ENCODE results near the gene CD6.

Gene CD6

GRCh38 chr11:61056981-61057380 is 85.5 kb downstream of the CD6 start:
- no peak for TF ChIP-seq TAF1 (IDR thresholded peaks at IDR 0.05; ENCODE audit: borderline replicate concordance, insufficient read depth, low read length)
- TF ChIP-seq REST (IDR thresholded peaks at IDR 0.05; ENCODE audit: insufficient read depth in 1 of 2, low read depth in 2 of 2, low read length in 2 of 2): no peak
- no peak for TF ChIP-seq SIN3A (IDR thresholded peaks at IDR 0.05; ENCODE audit: borderline replicate concordance, insufficient read depth, low read length)
- no peak for TF ChIP-seq POLR2AphosphoS5 (IDR thresholded peaks at IDR 0.05; ENCODE audit: low read depth, low read length)
- no peak for TF ChIP-seq FOXP2 (optimal IDR thresholded peaks at IDR 0.05; ENCODE audit: borderline replicate concordance, extremely low read depth, extremely low read length, insufficient read depth)

GRCh38 chr11:61057615-61058014 is 86.1 kb downstream of the CD6 start:
- no peak for TF ChIP-seq POLR2AphosphoS5 (IDR thresholded peaks at IDR 0.05; ENCODE audit: low read depth, low read length)
- TF ChIP-seq SIN3A (IDR thresholded peaks at IDR 0.05; ENCODE audit: borderline replicate concordance, insufficient read depth, low read length): no peak
- TF ChIP-seq REST (IDR thresholded peaks at IDR 0.05; ENCODE audit: insufficient read depth in 1 of 2, low read depth in 2 of 2, low read length in 2 of 2): no peak
- no peak for TF ChIP-seq FOXP2 (optimal IDR thresholded peaks at IDR 0.05; ENCODE audit: borderline replicate concordance, extremely low read depth, extremely low read length, insufficient read depth)
- no peak for TF ChIP-seq TAF1 (IDR thresholded peaks at IDR 0.05; ENCODE audit: borderline replicate concordance, insufficient read depth, low read length)

- no peak for TF ChIP-seq SIN3A (IDR thresholded peaks at IDR 0.05; ENCODE audit: borderline replicate concordance, insufficient read depth, low read length)
- no peak for TF ChIP-seq REST (IDR thresholded peaks at IDR 0.05; ENCODE audit: insufficient read depth in 1 of 2, low read depth in 2 of 2, low read length in 2 of 2)
- no peak for TF ChIP-seq POLR2AphosphoS5 (IDR thresholded peaks at IDR 0.05; ENCODE audit: low read depth, low read length)
- TF ChIP-seq FOXP2 (optimal IDR thresholded peaks at IDR 0.05; ENCODE audit: borderline replicate concordance, extremely low read depth, extremely low read length, insufficient read depth): no peak
- TF ChIP-seq TAF1 (IDR thresholded peaks at IDR 0.05; ENCODE audit: borderline replicate concordance, insufficient read depth, low read length): no peak
These were observed 87.2 kb downstream of the CD6 start for GRCh38 chr11:61058583-61059259.

- TF ChIP-seq FOXP2 (optimal IDR thresholded peaks at IDR 0.05; ENCODE audit: borderline replicate concordance, extremely low read depth, extremely low read length, insufficient read depth) (no peak), REST (IDR thresholded peaks at IDR 0.05; ENCODE audit: insufficient read depth in 1 of 2, low read depth in 2 of 2, low read length in 2 of 2) (no peak), POLR2AphosphoS5 (IDR thresholded peaks at IDR 0.05; ENCODE audit: low read depth, low read length) (no peak), SIN3A (IDR thresholded peaks at IDR 0.05; ENCODE audit: borderline replicate concordance, insufficient read depth, low read length) (no peak), TAF1 (IDR thresholded peaks at IDR 0.05; ENCODE audit: borderline replicate concordance, insufficient read depth, low read length) (no peak)
These were observed 87.8 kb downstream of the CD6 start for GRCh38 chr11:61059260-61059752.

Measured in PFSK-1 (cell line).